ENCODE results near the gene MYBPHL.
"Not testable (repeated sequence)": the region's sequence is repeated elsewhere in the genome, so short reads cannot be mapped to it uniquely, and the experiment has no call there.

Gene MYBPHL

GRCh38 chr1:109304226-109304920 lies 2.4 kb downstream of the MYBPHL start:
- DNase-seq, result no peak

GRCh38 chr1:109301874-109302273 lies 4.9 kb downstream of the MYBPHL start:
- DNase-seq, result no peak

- no peak for DNase-seq
Observed at GRCh38 chr1:109300650-109301151, 6.1 kb downstream of the MYBPHL start.

- no peak for DNase-seq
Observed at GRCh38 chr1:109299558-109300343, 7.1 kb downstream of the MYBPHL start.

- DNase-seq, result no peak
Observed at GRCh38 chr1:109298666-109299557, 7.9 kb downstream of the MYBPHL start.

GRCh38 chr1:109296782-109297181 lies 10.0 kb downstream of the MYBPHL start:
- no peak for DNase-seq

- DNase-seq, result no peak
Observed at GRCh38 chr1:109295712-109296415, 10.9 kb downstream of the MYBPHL start.

- no peak for DNase-seq
Observed at GRCh38 chr1:109294481-109294880, 12.3 kb downstream of the MYBPHL start.

GRCh38 chr1:109293026-109293425 lies 13.8 kb downstream of the MYBPHL start:
- DNase-seq, result no peak

- DNase-seq, result no peak
Observed at GRCh38 chr1:109292364-109292763, 14.4 kb downstream of the MYBPHL start.

- DNase-seq, result no peak
Observed at GRCh38 chr1:109290998-109291397, 15.8 kb downstream of the MYBPHL start.

- no peak for DNase-seq
Observed at GRCh38 chr1:109290137-109290536, 16.7 kb downstream of the MYBPHL start.

GRCh38 chr1:109286762-109287161 lies 20.0 kb downstream of the MYBPHL start:
- DNase-seq, result not testable (repeated sequence)

- DNase-seq, result no peak
Observed at GRCh38 chr1:109283748-109284600, 22.8 kb downstream of the MYBPHL start.

GRCh38 chr1:109282952-109283747 lies 23.7 kb downstream of the MYBPHL start, which contains the start of gene PSRC1:
PSRC1 (minus strand) TSS chr1:109283145.
- DNase-seq, result peak; percentile 88

GRCh38 chr1:109282497-109282951 lies 24.3 kb downstream of the MYBPHL start:
- no peak for DNase-seq

GRCh38 chr1:109281680-109282496 lies 24.9 kb downstream of the MYBPHL start:
- DNase-seq, result no peak

GRCh38 chr1:109280862-109281261 lies 25.9 kb downstream of the MYBPHL start:
- DNase-seq, result no peak

- DNase-seq, result no peak
Observed at GRCh38 chr1:109279615-109280278, 27.1 kb downstream of the MYBPHL start.

All from stimulated activated CD4-positive, alpha-beta T cell treated with anti-CD3 and anti-CD28 coated beads, Interleukin-4, amount 100 ng/mL, for 1 hour (primary cell).